GM21717 (cell line): ENCODE measurements around the gene PLBD2.

Experiments used
- ATAC-seq: cut with Tn5 transposase; IDR thresholded peaks from one replicate; pipeline ENCODE4 v1.9.1; 2021; ENCODE audit warnings: mild to moderate bottlenecking, moderate library complexity; ENCODE audit not compliant: unreplicated experiment

Gene PLBD2

DNA sequence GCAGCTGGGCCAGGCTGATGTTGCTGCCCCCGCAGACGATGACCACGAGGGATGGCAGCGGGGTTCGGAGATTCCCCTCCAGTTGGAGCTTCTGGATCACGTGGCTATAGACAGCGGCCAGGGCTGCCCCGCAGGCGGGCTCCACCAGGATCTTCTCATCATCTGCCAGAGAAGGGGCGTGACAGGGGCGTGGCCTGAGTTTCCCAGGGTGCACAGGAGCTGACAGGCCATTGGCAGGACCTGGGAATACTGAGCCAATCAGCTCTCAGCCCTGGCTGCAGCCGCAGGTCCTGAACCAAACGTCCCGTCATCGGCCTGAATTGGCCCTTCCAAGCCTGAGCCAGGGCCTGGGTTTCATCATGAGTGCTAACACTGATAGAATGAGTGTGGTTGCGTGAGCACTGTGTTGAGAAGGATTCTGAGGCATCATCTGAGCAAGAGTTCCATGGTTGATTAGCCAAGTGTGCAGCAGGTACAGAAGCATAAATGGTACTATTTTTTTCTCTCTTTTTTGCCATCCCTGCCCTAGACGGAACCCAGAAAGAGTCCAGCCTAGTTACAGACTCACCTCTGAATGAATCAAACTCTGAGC, 34.7 kb downstream of the PLBD2 start:
- ATAC-seq = peak; percentile 43

DNA sequence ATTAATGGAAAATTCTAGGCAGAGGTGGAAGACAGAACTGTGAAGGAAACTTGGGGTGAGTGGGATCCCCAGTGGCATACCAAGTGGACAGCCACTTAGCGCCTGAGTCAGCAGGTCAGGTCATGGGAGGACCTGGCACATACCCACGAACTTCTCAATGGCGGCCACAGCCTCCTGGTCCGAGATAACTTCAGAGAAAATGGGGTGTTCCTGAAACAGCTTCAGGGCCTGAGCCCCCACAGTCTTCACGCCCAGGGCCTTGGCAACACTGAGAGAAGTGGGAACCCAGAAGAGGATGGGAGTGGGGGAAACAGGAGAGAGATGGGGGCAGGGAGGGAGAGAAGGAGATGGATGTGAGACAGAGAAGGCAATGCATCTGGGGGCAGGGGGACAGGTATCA, 35.4 kb downstream of the PLBD2 start:
- no peak for ATAC-seq

DNA sequence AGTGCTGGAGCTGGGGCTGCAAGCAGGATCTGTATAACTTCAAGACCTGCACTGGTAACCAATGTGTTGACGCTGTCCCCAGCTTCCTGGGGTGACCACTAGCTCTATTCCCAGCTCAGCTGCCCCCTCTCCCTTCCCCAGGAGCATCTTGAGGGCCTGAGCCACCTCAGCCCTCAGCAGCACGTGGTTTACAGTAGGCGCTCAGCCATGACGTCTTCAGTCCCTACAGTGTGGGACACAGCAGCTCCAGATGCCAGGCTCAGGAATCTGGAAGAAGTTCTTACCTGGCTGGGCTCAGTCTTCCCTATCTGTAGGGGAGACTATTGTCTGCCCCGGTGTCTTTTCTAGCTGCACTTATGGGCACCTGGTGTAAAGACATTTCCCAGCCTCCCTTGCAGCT, 36.7 kb downstream of the PLBD2 start:
- no peak for ATAC-seq

DNA sequence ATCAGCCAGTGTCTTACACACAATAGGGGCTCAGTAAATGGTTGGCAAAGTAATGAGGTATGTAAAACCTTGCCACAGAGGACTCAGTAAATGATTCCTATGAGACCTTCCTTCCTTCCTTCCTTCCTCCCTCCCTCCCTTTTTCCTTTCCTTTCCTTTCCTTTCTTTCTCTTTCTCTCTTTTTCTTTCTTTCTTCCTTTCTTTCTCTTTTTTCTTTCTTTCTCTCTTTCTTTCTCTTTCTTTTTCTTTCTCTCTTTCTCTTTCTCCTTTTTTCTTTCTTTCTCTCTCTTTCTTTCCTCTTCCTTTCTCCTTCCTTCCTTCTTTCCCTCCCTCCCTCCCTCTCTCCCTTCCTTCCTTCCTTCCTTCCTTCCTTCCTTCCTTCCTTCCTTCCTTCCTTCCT, 37.8 kb downstream of the PLBD2 start:
- no peak for ATAC-seq

DNA sequence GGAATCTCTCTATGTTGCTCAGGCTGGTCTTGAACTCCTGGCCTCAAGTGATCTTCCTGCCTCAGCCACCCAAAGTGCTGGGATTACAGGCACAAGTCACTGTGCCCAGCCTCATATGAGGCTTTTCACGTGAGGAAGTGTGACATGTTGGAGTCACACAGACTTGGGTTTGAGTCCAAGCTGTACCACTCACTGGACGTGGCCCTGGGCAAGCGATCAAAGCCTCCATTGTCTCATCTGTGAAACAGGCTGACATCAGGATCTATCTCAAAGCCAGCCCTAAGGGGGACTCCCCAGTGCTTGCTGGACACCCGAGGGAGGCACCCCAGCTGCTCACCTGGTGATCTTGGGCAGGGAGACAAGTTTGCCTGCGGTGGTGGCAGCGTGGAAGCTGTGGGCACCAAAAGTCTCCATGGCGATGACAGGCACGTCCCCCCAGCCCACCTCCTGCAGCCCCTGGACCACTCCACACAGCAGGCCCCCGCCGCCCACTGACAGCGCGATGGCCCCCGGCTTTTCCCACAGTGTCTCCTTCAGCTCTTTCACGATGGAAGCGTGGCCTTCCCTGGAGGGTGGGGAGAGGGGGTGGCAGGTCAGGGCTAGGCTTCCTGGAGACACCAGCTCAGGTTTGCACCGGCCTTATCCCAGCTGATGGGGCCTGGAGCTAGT, 38.6 kb downstream of the PLBD2 start:
- ATAC-seq = no peak

DNA sequence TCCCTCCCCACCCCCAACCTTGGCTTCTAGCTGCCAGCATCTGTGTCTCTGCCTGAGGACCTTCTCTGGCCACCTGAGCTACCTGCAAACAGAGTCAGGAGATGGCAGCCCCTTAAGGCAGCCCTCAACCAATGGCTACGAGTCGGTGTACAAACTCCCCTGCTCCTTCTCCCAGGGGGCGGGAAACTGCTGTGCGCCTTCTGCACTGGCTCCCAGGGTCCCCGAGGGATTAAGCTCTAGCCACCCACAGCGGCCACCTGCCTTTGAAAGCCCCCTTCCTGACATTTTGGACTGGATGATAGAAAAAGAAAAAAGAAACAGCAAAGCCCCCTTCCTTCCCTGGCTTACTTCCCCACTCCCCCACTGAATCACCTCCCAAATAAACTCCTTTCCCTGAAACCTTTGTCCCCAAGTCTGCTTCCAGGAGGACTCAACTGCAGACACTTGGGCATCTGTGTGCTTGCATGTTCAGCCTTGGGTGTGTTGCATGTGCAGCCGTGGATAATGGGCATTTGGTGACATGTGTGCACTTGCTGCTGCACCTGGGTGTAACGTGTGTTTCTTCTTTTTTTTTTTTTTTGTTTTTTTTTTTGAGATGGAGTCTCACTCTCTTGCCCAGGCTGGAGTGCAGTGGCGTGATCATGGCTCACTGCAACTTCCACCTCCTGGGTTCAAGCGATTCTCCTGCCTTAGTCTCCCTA, 39.3 kb downstream of the PLBD2 start:
- ATAC-seq = no peak

DNA sequence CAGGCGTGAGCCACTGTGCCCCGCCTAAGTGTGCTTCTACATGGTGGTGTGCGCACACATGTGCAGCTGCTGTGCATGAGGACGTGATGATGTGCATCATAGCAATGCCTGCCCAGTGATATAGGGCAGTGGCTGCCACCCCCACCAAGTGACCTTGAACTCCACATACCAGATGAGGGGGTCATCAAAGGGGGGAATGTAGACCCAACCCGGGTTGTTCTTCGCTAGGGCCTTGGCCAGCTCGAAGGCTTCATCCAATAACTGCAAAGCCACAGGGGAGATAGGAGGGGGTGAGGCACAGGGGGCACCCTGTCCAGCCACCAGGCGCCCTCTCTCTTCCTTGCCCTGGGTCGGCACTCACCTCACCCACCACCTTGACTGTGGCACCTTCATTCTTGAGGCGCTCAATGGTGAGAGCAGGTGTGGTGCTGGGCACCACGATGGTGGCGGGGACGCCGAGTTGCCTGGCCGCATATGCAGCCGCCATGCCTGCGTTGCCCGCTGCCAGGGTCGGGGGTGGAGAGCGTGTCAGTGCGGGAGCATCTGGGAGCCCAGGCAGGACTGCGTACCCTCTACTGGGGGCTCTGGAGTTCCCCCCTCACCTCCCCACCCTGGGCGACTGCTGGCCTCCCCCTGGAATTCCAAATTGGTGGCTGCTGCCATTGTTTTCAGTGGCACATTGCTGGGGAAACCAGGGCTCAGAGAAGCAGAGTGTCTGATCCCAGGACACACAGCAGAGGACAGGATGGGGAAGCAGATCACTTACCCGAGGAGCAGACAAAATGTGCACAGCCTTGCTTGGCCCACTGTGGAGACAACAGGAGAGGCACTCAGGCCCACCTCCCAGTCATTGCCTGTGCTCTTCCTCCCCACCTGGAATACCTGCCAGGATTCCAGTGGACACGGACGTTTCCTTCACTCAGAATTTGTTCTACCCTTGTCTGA, 40.2 kb downstream of the PLBD2 start:
- ATAC-seq = no peak

DNA sequence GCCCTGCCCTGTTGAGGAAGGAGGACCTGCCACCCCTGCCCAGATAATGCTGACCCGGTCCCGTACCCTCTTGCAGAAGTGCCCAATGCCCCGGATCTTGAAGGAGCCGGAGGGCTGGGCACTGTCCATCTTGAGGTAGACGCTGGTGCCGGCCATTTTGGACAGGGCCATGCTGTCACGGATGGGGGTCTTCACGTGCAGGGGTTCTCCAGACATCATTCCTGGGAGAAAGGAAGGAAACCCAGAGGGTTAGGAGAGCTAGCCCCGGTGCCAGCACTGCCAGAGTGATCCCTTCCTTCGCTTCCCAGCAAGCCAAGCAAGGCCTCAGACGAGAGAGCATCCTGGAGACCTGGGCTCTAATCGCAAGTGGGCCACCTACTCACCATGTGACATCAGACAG, 41.1 kb downstream of the PLBD2 start:
- no peak for ATAC-seq

DNA sequence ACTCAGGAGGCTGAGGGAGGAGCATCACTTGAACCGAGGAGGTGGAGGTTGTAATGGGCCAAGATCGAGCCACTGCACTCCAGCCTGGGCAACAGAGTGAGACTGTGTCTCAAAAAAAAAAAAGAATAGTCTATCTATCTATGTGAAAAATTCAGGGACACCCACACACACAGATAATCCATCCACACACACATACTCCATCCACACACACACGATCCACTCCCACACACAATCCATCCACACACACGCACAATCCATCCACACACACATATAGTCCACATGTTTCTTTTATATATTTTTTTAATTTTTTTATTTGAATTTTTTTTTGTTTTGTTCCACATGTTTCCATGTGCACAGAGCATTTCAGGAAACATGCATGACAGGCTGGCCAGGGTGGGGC, 42.0 kb downstream of the PLBD2 start:
- ATAC-seq = no peak

DNA sequence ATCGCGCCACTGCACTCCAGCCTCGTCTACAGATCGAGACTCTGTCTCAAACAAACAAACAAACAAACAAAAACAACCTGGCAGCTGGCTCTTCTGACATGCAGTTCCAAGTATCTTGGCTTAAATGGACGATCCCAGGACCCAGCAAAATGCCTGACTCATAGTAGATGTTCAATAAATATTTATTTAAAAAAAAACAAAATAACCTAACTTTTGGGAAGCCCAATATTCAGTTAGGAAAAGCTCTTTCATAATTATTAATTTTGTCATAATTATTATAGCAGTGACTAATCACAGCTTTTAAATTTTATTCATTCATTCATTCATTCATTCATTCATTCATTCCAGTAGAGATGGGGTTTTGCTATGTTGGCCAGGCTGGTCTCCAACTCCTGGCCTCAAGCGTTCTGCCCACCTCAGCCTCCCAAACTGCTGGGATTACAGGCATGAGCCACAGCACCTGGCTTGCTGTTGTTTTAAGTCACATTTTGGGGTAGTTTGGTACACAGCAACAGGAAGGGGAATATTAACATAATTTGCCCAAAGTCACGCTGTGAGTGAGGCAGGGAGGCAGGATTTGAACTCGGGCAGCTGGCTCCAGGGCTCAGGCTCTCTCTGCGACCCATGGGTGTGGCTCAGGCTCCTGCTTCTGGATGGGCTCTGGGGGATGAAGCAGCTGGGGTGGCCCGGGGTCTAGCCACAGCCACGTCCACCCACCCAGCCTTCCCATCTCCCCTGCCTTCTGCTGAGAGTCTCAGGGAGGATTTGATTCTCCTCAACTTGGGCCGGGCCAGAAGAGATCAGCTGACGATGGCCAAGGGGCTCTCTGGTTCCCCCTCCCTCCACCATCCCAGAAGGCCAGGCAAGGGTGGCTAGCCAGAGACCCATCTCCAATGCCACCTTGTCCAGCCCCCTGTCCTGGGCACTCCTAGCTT, 42.9 kb downstream of the PLBD2 start:
- ATAC-seq = no peak

DNA sequence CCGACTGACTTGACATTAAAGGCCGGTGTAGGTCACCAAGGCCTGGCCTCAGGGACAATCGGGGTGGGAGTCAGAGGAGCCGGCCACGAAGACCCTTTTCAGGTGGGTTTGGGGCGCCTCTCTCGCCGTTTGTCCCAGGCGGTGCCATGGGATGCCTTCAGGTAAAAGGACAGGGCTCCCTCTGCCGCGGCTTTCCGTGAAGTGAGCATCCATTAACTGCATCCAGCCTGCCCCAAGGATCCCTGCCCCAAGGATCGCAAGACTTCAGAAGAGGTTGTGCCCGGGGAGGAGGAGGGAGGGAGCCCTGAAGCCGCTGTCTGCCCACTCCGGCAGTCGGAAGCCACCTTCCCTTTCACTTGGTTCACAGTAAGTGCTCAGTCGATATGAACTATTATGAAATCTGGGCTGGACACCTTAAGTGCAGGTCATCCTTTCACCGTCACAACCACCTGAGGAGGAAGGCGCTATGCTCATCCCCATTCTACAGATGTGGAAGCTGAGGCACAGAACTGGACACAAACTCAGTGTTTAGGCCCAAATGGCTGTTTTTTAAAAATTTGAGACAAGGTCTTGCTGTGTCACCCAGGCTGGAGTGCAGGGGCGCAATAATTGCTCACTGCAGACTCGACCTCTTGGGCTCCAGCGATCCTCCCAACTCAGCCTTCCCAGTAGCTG, 44.3 kb downstream of the PLBD2 start:
- no peak for ATAC-seq

DNA sequence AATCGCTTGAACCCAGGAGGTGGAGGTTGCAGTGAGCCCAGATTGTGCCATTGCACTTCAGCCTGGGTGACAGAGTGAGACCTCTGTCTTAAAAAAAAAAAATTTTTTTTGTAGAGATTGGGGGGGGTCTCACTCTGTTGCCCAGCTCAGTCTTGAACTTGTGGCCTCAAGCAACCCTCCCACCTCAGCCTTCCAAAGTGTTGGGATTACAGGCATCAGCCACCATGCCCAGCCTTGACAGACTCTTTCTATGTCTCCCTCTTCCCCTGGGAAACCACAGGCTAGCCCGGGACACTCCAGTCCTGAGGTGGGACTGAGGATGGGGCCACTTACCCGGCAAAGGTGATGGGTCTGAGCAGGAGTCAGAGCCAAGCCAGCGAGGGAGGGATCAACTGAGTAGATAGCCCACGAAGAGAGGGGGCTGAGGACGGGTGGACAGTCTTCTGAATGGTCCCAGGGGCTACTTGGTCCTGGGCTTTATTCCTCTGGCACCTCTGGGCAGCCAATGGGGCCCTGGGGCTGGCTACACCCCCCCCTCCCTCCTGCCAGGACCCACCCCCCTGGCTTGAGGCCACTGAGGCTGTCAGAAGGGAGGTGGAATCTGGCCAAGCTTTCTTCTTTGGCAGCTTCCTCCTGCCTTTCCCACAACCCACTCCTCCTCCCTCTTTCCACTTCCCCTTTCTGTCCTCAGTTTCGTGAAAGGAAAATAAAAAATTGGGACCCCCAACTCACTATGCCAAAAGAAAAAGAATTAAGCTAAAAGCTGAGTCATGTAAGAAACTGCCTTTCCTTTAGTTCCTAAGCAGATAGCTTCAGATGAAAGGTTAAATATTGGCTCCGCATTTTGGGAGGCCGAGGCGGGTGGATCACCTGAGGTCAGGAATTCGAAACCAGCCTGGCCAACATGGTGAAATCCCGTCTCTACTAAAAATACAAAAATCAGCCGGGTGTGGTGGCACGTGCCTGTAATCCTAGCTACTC, 45.3 kb downstream of the PLBD2 start, which contains the start of gene SDS:
SDS (minus strand) TSS at position 453 of the 981 bp plus-strand sequence. CDS start 4,179 bp downstream, outside the sequence.
- ATAC-seq = no peak

DNA sequence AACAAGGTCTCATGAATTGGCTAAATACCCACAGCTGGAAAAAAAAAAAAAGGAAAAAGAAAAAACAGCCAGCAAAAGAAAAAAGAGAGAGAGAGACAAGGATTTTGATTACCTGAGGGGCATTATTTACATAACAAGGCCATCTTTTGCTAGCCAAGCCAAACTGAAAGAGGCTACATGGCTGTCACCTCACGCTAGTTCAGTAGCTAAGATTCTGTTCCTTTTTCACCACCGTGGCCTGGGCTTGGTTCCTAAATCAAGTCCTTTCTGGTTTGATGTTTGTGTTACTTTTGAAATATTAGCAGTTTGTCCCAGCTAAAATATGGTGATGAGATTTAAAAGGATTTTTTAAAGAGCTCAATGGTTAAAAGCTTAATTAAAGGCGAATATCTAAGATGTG, 47.3 kb downstream of the PLBD2 start:
- ATAC-seq = no peak

DNA sequence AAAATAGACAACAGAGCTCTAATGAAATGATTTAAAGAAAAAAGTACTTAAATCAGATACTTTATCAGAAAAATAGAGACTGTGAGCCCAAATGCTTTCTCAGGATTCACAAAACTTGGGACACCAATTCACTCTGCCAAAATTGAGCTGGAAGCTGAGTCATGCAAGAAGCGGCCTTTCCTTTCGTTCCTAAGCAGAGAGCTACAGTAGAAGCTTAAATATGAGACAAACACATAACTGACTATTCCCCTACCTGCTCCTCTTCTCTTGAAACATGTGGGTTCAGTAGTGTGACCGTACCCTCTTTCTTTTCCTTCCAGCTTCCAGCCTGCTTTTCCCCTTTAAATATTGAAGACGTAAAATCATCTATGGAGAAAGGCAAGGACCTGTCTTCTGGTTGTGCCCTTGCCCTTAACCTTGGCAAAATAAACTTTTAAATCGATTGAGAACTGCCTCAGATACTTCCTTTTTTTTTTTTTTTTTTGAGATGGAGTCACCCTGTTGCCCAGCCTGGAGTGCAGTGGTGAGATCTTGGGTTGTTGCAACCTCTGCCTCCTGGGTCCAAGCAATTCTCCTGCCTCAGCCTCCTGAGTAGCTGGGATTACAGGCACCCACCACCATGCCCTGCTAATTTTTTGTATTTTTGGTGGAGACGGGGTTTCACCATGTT, 49.7 kb downstream of the PLBD2 start:
- ATAC-seq = no peak

DNA sequence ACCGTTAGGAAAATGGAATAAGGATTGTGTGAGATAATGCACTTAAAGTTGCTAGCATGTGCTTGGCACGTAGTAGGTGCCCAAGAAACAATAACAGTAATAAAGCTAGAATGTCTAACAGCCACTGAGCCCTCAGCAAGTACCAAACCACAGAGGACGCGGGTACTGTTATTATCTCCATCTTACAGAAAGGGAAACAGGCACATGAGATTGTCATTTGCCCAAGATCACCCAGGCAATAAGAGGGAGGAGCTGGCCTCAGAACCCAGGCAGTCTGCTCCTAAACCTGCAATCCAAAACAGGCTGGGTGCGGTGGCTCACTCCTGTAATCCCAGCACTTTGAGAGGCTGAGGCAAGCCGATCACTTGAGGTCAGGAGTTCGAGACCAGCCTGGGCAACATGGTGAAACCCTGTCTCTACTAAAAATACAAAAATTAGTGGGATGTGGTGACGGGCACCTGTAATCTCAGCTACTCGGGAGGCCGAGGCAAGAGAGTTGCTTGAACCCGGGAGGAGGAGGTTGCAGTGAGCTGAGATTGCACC, 50.4 kb downstream of the PLBD2 start:
- ATAC-seq = no peak

DNA sequence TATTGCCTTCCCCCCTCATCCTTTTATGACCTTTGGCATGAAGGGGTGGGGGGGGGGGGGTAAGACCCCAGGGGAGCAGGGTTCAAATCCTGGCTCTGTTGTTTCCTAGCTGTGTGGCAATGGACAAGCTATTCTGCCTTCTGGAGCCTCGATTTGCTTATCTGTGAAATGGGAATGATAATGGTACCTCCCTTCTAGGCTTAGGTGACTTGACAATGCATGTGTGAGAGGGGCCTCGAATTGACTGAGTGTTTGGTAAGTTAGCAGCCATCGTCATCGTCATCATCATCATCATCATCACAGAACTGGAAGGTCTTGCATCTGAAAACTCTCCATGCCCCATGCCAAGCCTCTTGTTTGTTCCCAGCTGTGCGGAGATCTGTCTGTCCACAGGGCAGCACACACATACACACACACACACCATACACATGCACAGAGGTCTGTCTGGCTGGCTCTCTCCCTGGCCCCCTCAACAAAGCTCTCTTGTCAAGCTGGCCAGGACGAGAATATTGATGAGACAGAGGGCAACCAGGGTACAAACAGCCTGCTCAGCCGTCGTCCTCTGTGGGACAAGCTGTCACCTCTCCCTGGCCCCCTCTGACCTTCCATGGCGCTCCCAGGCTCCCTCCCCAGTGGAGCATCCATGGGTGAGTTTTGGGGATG, 51.2 kb downstream of the PLBD2 start:
- no peak for ATAC-seq

DNA sequence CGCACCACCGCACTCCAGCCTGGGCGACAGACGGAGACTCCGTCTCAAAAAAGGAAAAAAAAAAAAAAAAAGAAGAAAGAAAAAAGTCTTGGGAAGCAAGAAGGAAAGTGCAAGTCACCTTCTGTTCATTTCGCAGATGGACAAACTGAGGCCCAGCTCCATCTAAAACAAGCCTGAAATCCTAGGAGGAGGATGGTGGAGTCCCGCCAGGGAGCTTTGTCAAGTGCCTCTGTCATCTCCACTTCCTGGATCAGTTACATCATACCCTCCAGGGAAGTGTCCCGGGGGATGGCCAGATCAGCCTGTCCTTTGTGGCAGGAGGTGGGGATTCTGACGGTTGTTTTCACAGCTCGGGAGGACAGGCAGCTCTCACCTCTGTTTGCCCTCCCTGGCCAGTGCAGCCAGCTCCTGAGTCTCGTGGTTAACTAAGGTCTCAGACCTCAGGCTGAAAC, 55.1 kb downstream of the PLBD2 start:
- no peak for ATAC-seq
